HEK293 (cell line): ENCODE measurements around the gene AICDA.

Experiments used
- CTCF ChIA-PET: fragments of 350-600 bp; formaldehyde crosslinking; extraction: SDS; loops from one replicate; lab custom pipeline; 2021; ENCODE audit warnings: antibody characterized with exemption; lab: Yijun Ruan, JAX
- POLR2A ChIA-PET: fragments of 300-600 bp; formaldehyde crosslinking; extraction: SDS; loops from one replicate; lab custom pipeline; 2020; ENCODE audit warnings: antibody characterized with exemption, inconsistent platforms; lab: Yijun Ruan, JAX
- H3K27ac ChIP-seq: fragments of 200-500 bp; sonication (Bioruptor generic); 2 replicates; pipeline ENCODE4 v1.5.1; 2014; ENCODE audit warnings: low read depth, low read length, control low read depth, inconsistent platforms; ENCODE audit errors: extremely low read depth
- H3K36me3 ChIP-seq, 2 experiments: fragments of 200-500 bp in 1 of 2; sonication (Bioruptor generic) in 1 of 2; 1 replicate in 1 of 2; 2 replicates in 1 of 2; pipeline ENCODE4 v1.5.1; 2014 to 2017; ENCODE audit warnings: inconsistent platforms in 2 of 2, low read length in 2 of 2; ENCODE audit not compliant: control insufficient read depth in 2 of 2, insufficient read depth in 1 of 2
- H3K4me1 ChIP-seq: fragments of 200-500 bp; sonication (Bioruptor generic); 2 replicates; pipeline ENCODE4 v1.5.1; 2014; ENCODE audit warnings: mild to moderate bottlenecking, low read length, inconsistent platforms; ENCODE audit not compliant: control insufficient read depth, insufficient read depth
- H3K4me3 ChIP-seq: 2 replicates; pipeline ENCODE4 v1.5.1; 2011; ENCODE audit warnings: low read depth, mild to moderate bottlenecking, control low read depth, low read length, moderate library complexity
- H3K9me3 ChIP-seq: fragments of 200-500 bp; sonication (Bioruptor generic); 2 replicates; pipeline ENCODE4 v1.5.1; 2014; ENCODE audit warnings: low read depth, low read length, inconsistent platforms; ENCODE audit not compliant: control insufficient read depth, insufficient read depth
- SCRT1 ChIP-seq: fragments of 450-650 bp; formaldehyde crosslinking; IDR thresholded peaks from 2 replicates; pipeline ENCODE4 v1.5.1; 2016; ENCODE audit warnings: missing biosample characterization, missing genetic modification characterization, borderline replicate concordance
- SCRT2 ChIP-seq: fragments of 450-650 bp; formaldehyde crosslinking; IDR thresholded peaks from 2 replicates; pipeline ENCODE4 v1.5.1; 2016; ENCODE audit warnings: missing biosample characterization, missing genetic modification characterization
- ZNF19 ChIP-seq: fragments of 450-650 bp; formaldehyde crosslinking; IDR thresholded peaks from 2 replicates; pipeline ENCODE4; 2016; ENCODE audit warnings: missing biosample characterization, missing genetic modification characterization, low read depth
- ZNF37A ChIP-seq: fragments of 450-650 bp; IDR thresholded peaks from 2 replicates; pipeline ENCODE4 v1.5.1; 2018; ENCODE audit warnings: missing biosample characterization, missing genetic modification characterization
- ZNF600 ChIP-seq: fragments of 450-650 bp; formaldehyde crosslinking; IDR thresholded peaks from 2 replicates; pipeline ENCODE4 v1.5.1; 2016; ENCODE audit warnings: missing biosample characterization, missing genetic modification characterization
- ZNF776 ChIP-seq: fragments of 450-650 bp; formaldehyde crosslinking; IDR thresholded peaks from 2 replicates; pipeline ENCODE4 v1.5.0; 2017; ENCODE audit warnings: missing biosample characterization, missing genetic modification characterization, borderline replicate concordance
- TF ChIP-seq, protein P1 (sequence below): fragments of 450-650 bp; formaldehyde crosslinking; IDR thresholded peaks from 2 replicates; pipeline ENCODE4 v1.5.1; 2016; ENCODE audit warnings: missing biosample characterization, missing genetic modification characterization

The AICDA gene

DNA sequence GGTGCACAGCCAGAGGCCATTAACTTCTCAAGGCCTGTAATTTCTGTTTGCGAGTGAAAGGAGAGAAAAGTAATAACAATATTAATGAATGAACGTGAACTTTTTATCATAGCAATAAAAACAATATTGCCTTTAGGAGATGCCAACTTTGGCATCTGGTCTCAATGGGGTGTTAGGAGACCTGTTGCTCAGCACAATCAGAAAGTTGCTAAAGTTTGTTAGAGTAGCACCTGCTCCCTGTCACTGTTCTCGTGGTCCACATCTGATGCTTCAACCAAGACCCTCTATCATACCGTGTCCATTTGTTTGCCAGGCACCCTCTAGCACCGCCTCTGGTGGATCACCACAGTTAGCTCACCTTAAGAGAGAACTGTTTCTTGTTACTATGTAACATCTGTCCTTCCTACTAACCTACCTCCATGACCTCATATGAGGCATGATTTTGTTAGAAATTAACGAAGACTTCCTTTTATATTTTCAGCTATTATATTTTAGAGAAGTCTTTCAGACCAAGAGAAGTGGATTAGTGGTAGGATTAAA, 59.5 kb downstream of the AICDA start:
- Histone ChIP-seq H3K36me3 (no peaks in the 10 kb centered on the region), H3K27ac (no peak overlapping the region), H3K4me3 (no peak overlapping the region), H3K4me1 (no peaks in the 10 kb centered on the region), H3K9me3 (no peaks in the 10 kb centered on the region)
- ChIA-PET POLR2A (no interaction called here), CTCF (interaction anchor here (2.0 kb wide), 1 partner anchor 9 kb away, joined by 12 read pairs; no protein-coding TSS in a partner anchor)
- TF ChIP-seq ZNF37A (tag by site-specific recombination) (no peak), SCRT2 (tag by site-specific recombination) (peak; percentile 87), SCRT1 (tag by site-specific recombination) (peak; percentile 66), ZNF600 (no peak), ZNF776 (tag by site-specific recombination) (no peak), ZNF19 (tag by site-specific recombination) (no peak)
- TF ChIP-seq, protein P1, sequence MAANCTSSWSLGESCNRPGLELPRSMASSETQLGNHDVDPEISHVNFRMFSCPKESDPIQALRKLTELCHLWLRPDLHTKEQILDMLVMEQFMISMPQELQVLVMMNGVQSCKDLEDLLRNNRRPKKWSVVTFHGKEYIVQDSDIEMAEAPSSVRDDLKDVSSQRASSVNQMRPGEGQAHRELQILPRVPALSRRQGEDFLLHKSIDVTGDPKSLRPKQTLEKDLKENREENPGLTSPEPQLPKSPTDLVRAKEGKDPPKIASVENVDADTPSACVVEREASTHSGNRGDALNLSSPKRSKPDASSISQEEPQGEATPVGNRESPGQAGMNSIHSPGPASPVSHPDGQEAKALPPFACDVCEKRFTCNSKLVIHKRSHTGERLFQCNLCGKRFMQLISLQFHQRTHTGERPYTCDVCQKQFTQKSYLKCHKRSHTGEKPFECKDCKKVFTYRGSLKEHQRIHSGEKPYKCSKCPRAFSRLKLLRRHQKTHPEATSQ (tag by site-specific recombination): no peak
